Calu3 (cell line): ENCODE data around the gene DPH7. TPM values are rescaled to one million over a fixed set of nuclear protein-coding genes. Genes with fewer than 3 reads are reported as not detected.

Experiments used
- BruUV-seq: library from RNA; stranded (reverse); fragments of 400-500 nt; replicated peaks from 2 replicates; lab custom pipeline; 2021; lab: Mats Ljungman, UMichigan
- CTCF ChIA-PET: fragments of 300-600 bp; sonication (Branson Sonifier 250); formaldehyde crosslinking; loops from one replicate; lab custom pipeline; 2022; ENCODE audit warnings: antibody characterized with exemption; lab: Charles Lee
- DNase-seq: peaks from one replicate; pipeline ENCODE4 v3.0.0; 2022
- H3K27ac Mint-ChIP-seq: one replicate; pipeline ENCODE4 v1.8.0; 2022; ENCODE audit warnings: mixed read lengths; ENCODE audit not compliant: unreplicated experiment
- H3K27me3 Mint-ChIP-seq: one replicate; pipeline ENCODE4 v1.8.0; 2022; ENCODE audit warnings: mixed read lengths; ENCODE audit not compliant: unreplicated experiment
- H3K36me3 Mint-ChIP-seq: one replicate; pipeline ENCODE4 v1.8.0; 2022; ENCODE audit warnings: mild to moderate bottlenecking, moderate library complexity, mixed read lengths; ENCODE audit not compliant: insufficient read depth, unreplicated experiment
- H3K4me1 Mint-ChIP-seq: one replicate; pipeline ENCODE4 v1.8.0; 2022; ENCODE audit warnings: mild to moderate bottlenecking, low read depth, mixed read lengths; ENCODE audit not compliant: unreplicated experiment
- H3K4me3 Mint-ChIP-seq: one replicate; pipeline ENCODE4 v1.8.0; 2022; ENCODE audit warnings: mild to moderate bottlenecking, low read depth, moderate library complexity, mixed read lengths; ENCODE audit not compliant: unreplicated experiment
- H3K9me3 Mint-ChIP-seq: one replicate; pipeline ENCODE4 v1.8.0; 2022; ENCODE audit warnings: low read depth, mixed read lengths; ENCODE audit not compliant: unreplicated experiment
- intact Hi-C: fragments of 100-400 bp; cut with micrococcal nuclease; formaldehyde crosslinking; loops from one replicate; pipeline ENCODE4 v1.10.0; 2022; ENCODE audit not compliant: unreplicated experiment
- total RNA-seq: library from RNA; stranded (reverse); gene quantifications from 2 replicates; pipeline ENCODE4 v1.2.3, GENCODE V29; 2022
- TF ChIP-seq, protein P1 (sequence below): fragments of 200-600 bp; IDR thresholded peaks from one replicate; pipeline ENCODE4 v1.8.0; 2022; ENCODE audit warnings: antibody characterized with exemption; ENCODE audit not compliant: unreplicated experiment

Gene DPH7
- total RNA-seq, 1 experiment from 2014 or later: 30.2 TPM

DNA sequence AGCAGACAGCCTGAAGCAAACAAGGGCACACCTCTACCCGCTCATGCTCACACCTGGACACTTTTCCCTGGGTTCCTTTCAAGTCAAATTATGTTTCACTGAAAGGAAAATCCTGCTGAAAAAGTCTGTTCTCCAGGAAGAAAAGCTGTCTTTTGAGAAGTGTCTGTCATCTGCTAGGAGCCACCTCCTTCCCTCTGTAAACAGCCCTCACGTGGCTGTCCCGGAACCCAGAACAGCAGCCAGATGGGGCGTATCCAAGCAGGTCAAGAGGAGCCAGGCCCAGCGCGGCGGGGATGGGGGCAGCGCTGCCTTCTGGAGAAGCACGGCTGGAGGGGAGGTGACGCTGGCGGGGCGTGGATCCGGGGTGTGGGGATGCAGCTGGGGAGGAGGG is 28.5 kb downstream of the DPH7 start, which contains the start of gene PNPLA7:
TSS of gene PNPLA7 (minus strand) at position 172 of the 391 bp plus-strand sequence. CDS start 205 bp downstream, outside the sequence.
- Mint-ChIP-seq H3K36me3 (peaks cover 31% of the 10 kb centered on the region), H3K4me3 (peak within 1 kb of the TSS; percentile 74), H3K27me3 (no peaks in the 10 kb centered on the region), H3K4me1 (no peaks in the 10 kb centered on the region), H3K9me3 (peaks cover 2% of the 10 kb centered on the region), H3K27ac (peak within 1 kb of the TSS; percentile 41)
- CTCF ChIA-PET: interaction anchor here (0.6 to 0.8 kb wide), 2 partner anchors 15 to 263 kb away, joined by 3 to 5 read pairs; no protein-coding TSS in a partner anchor
- DNase-seq: peak; percentile 77
- TF ChIP-seq, protein P1, sequence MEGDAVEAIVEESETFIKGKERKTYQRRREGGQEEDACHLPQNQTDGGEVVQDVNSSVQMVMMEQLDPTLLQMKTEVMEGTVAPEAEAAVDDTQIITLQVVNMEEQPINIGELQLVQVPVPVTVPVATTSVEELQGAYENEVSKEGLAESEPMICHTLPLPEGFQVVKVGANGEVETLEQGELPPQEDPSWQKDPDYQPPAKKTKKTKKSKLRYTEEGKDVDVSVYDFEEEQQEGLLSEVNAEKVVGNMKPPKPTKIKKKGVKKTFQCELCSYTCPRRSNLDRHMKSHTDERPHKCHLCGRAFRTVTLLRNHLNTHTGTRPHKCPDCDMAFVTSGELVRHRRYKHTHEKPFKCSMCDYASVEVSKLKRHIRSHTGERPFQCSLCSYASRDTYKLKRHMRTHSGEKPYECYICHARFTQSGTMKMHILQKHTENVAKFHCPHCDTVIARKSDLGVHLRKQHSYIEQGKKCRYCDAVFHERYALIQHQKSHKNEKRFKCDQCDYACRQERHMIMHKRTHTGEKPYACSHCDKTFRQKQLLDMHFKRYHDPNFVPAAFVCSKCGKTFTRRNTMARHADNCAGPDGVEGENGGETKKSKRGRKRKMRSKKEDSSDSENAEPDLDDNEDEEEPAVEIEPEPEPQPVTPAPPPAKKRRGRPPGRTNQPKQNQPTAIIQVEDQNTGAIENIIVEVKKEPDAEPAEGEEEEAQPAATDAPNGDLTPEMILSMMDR: no peak
- no TSS peak for BruUV-seq
- intact Hi-C loops: no loop called here

DNA sequence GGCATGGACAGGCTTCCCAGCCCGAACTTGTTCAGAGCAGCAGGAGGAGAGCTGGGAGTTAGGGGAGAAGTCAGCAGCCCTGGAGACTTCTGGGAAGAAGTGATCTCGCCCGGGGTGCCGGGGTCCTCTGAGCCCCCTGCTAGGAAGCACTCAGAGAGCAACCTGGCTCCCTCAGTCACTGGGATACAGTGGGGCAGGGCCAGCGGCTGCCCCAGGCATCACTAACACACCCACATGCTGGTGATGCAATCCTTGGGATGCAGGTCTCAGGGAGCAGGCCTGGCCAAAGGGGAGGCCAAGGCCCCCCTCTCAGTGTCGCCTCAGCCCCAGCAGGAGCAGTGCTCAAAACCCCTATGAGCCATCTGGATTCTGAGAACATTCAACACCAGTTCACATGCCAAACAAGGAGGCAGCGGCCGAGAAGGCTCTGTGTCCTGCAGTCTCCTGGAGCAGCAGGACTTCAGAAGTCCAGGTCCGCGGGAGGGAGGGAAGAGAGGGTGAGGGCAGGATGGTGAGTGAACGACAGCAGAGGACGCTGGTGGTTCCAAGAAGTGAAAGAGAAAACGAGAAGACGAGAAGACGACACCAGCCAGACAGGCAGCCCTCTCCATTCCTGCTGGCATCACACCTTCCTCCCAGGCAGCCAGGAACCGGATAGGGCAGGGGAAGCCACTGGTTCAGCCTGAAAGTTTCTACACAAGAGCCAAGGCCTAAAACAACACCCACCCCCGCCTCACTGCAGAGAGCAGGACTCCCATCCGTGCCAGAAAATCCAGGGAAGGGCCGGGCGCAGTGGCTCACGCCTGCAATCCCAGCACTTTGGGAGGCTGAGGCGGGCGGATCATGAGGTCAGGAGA is 30.8 kb downstream of the DPH7 start:
- Mint-ChIP-seq H3K4me1 (no peaks in the 10 kb centered on the region), H3K27me3 (no peaks in the 10 kb centered on the region), H3K27ac (no peak overlapping the region), H3K9me3 (peaks cover 2% of the 10 kb centered on the region), H3K4me3 (no peak overlapping the region), H3K36me3 (peaks cover 26% of the 10 kb centered on the region)
- intact Hi-C loops: no loop called here
- no peak for DNase-seq
- no TSS peak for BruUV-seq
- TF ChIP-seq, protein P1: no peak
- CTCF ChIA-PET: no interaction called here

DNA sequence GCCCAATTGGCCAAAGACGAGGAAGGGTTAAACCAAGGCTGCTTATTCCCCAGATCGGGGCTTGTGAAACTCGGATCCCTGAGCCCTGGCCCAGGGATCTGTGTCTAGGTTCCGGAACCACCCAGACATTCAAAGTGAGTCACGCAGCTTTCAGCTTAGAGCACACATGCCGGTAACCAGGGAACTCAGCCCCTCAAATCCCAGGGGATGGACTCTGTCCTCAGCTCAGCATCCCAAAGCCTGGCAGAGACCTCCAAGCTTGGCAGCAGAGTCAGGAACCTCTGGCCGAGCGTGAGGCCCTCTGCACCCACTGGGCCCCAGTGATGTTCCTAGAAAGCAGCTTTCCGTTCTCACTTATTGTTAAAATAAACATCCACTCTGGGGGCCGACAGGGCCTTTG is 33.6 kb downstream of the DPH7 start:
- Mint-ChIP-seq H3K27me3 (no peaks in the 10 kb centered on the region), H3K9me3 (peaks cover 2% of the 10 kb centered on the region), H3K36me3 (peaks cover 1% of the 10 kb centered on the region), H3K4me1 (no peaks in the 10 kb centered on the region), H3K27ac (no peak overlapping the region), H3K4me3 (no peak overlapping the region)
- BruUV-seq: no TSS peak
- intact Hi-C loops: no loop called here
- no peak for DNase-seq
- CTCF ChIA-PET: no interaction called here
- TF ChIP-seq, protein P1: no peak

DNA sequence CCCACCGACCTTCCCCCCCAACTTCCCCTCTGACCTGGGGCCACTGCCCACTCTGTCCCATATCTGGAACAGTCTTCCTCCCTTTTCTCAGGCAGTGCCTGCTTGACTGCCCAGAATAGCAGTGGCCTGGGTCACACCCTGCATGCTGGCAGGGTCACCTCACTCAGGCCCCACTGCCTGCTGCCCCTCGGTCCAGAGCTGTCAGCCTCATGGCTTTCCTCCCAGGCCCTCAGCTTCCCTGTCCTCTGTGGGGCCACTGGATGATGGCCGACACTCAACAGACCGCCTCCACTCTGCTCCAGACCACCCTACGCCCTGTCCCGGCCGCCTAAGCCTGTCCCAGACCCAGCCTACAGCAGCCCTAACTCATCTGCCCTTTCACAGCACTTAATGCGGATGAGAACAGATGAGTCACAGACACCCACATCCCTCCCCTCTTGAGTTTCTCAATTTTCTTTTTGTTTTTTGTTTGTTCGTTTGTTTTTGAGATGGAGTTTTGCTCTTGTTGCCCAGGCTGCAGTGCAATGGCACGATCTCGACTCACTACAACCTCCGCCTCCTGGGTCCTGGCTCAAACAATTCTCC is 34.5 kb downstream of the DPH7 start:
- no peaks in the 10 kb centered on the region for H3K4me1 Mint-ChIP-seq
- CTCF ChIA-PET: interaction anchor here (0.6 kb wide), 1 partner anchor 61 kb away, joined by 5 read pairs; no protein-coding TSS in a partner anchor
- BruUV-seq: no TSS peak

More for the DNA sequence above, 34.5 kb downstream of the DPH7 start:
- Mint-ChIP-seq H3K4me3 (no peak overlapping the region), H3K9me3 (peaks cover 2% of the 10 kb centered on the region), H3K27me3 (no peaks in the 10 kb centered on the region), H3K36me3 (no peaks in the 10 kb centered on the region), H3K27ac (no peak overlapping the region)
- intact Hi-C loops: no loop called here
- TF ChIP-seq, protein P1: no peak
- no peak for DNase-seq
